Muscle of back (tissue), 13 donors: ENCODE results near the gene IBA57. TPM values are rescaled to one million over a fixed set of nuclear protein-coding genes. Genes with fewer than 3 reads are reported as not detected.

Experiments used
- DNase-seq, 3 donors: peaks; one replicate each; pipeline versions ENCODE4 v3.0.0 to v3.0.0-alpha.2; 2013
- long read RNA-seq, 9 donors: transcript quantifications; one replicate each; lab custom pipeline, GENCODE V29; 2026
- polyA plus RNA-seq, 10 donors: library from polyadenylated mRNA; unstranded; fragments of 120-200 nt; gene quantifications; one replicate each; pipeline ENCODE4 v1.2.1, GENCODE V29; 2013; ENCODE audit not compliant: insufficient read length in 10 of 10

Gene IBA57
- polyA plus RNA-seq, result 1 to 10 TPM; 3.6 to 5.7 (median 4.3) TPM
- long read RNA-seq, donor 1, full-length matches to known transcripts, result 2 of 2 reads
- long read RNA-seq, donor 1, partial matches to known transcripts, result 0 of 2 reads
- long read RNA-seq, donor 1, other reads (novel, unspliced or antisense), result 0 of 2 reads
- long read RNA-seq, donor 2, full-length matches to known transcripts, result 2 of 2 reads
- long read RNA-seq, donor 2, partial matches to known transcripts, result 0 of 2 reads
- long read RNA-seq, donor 2, other reads (novel, unspliced or antisense), result 0 of 2 reads
- long read RNA-seq, donor 3, result 0 reads
- long read RNA-seq, donor 4, result 0 reads
- long read RNA-seq, donor 5, full-length matches to known transcripts, result 1 of 1 reads
- long read RNA-seq, donor 5, partial matches to known transcripts, result 0 of 1 reads
- long read RNA-seq, donor 5, other reads (novel, unspliced or antisense), result 0 of 1 reads
- long read RNA-seq, donor 6, result 0 reads
- long read RNA-seq, donor 7, result 0 reads
- long read RNA-seq, donor 8, full-length matches to known transcripts, result 3 of 3 reads
- long read RNA-seq, donor 8, partial matches to known transcripts, result 0 of 3 reads
- long read RNA-seq, donor 8, other reads (novel, unspliced or antisense), result 0 of 3 reads
- long read RNA-seq, donor 9, result 0 reads

GRCh38 chr1:228165372-228166169, at the start of gene IBA57:
TSS of gene IBA57 (plus strand) at chr1:228165804. CDS start at chr1:228165817, 13 bp downstream.
- DNase-seq, result peak; percentile 99

GRCh38 chr1:228117335-228117734, 48.3 kb upstream of the IBA57 start:
- no peak for DNase-seq

GRCh38 chr1:228118040-228118439, 47.6 kb upstream of the IBA57 start:
- no peak for DNase-seq

GRCh38 chr1:228120351-228120750, 45.3 kb upstream of the IBA57 start:
- no peak for DNase-seq

GRCh38 chr1:228120857-228121489, 44.6 kb upstream of the IBA57 start:
- no peak for DNase-seq

- no peak for DNase-seq
Observed at GRCh38 chr1:228122921-228123441, 42.6 kb upstream of the IBA57 start.

- no peak for DNase-seq
Observed at GRCh38 chr1:228123505-228123904, 42.1 kb upstream of the IBA57 start.

- no peak for DNase-seq
Observed at GRCh38 chr1:228125185-228125584, 40.4 kb upstream of the IBA57 start.

GRCh38 chr1:228131766-228132165, 33.8 kb upstream of the IBA57 start:
- no peak for DNase-seq

- DNase-seq, result no peak
Observed at GRCh38 chr1:228134591-228134990, 31.0 kb upstream of the IBA57 start.

GRCh38 chr1:228136901-228137300, 28.7 kb upstream of the IBA57 start:
- no peak for DNase-seq

GRCh38 chr1:228139406-228139930, 26.1 kb upstream of the IBA57 start:
- no peak for DNase-seq

GRCh38 chr1:228139931-228140723, 25.5 kb upstream of the IBA57 start, which contains the start of gene GUK1:
TSS of gene GUK1 (plus strand) at chr1:228140279. CDS start at chr1:228140303, 24 bp downstream.
- DNase-seq, result peak; percentile 97 to 99 (median 99)

- DNase-seq, result no peak
Observed at GRCh38 chr1:228140724-228141225, 24.8 kb upstream of the IBA57 start.

- DNase-seq, result peak in 1 of 3 donors; percentile 51
Observed at GRCh38 chr1:228141226-228142044, 24.2 kb upstream of the IBA57 start.

GRCh38 chr1:228142155-228142691, 23.4 kb upstream of the IBA57 start:
- peak in 1 of 3 donors; percentile 65 for DNase-seq

- DNase-seq, result peak in 1 of 3 donors; percentile 65
Observed at GRCh38 chr1:228142701-228143136, 22.9 kb upstream of the IBA57 start.

GRCh38 chr1:228143480-228144192, 22.0 kb upstream of the IBA57 start:
- DNase-seq, result no peak
